ENCODE data around the gene PTPRG.
"Not testable (repeated sequence)": the region's sequence is repeated elsewhere in the genome, so short reads cannot be mapped to it uniquely, and the experiment has no call there.

GRCh38 chr3:61710920-61711319, 149.5 kb downstream of the PTPRG start:
- not testable (repeated sequence) for TF ChIP-seq RXRA (CRISPR knock-in tag; IDR thresholded peaks at IDR 0.05); CREB1 (IDR thresholded peaks at IDR 0.05); CREB1 (CRISPR knock-in tag; IDR thresholded peaks at IDR 0.05)

Measured in HepG2 (cell line).